IMR-90 (cell line): Measurements from ENCODE around the gene KIF6. TPM values are rescaled to one million over a fixed set of nuclear protein-coding genes. Genes with fewer than 3 reads are reported as not detected.

Experiments
- ATAC-seq: fragments of 200-7000 bp; cut with Tn5 transposase; 2 replicates; pipeline ENCODE4 v1.9.1; 2020; ENCODE audit warnings: low read depth, mild to moderate bottlenecking, moderate library complexity
- BruUV-seq: library from RNA; stranded (reverse); fragments of 400-500 nt; replicated peaks from 2 replicates; lab custom pipeline; 2021; lab: Mats Ljungman, UMichigan
- CTCF ChIA-PET: fragments of 300-600 bp; formaldehyde crosslinking; extraction: SDS; loops from one replicate; lab custom pipeline; 2021; ENCODE audit warnings: antibody characterized with exemption; lab: Yijun Ruan, JAX
- POLR2A ChIA-PET: fragments of 300-600 bp; sonication (Branson Sonifier 250); formaldehyde crosslinking; loops from one replicate; lab custom pipeline; 2022; ENCODE audit warnings: antibody characterized with exemption; ENCODE audit not compliant: unreplicated experiment; lab: Charles Lee
- DNase-seq: peaks from one replicate; pipeline ENCODE4 v3.0.0; 2013
- H2AFZ ChIP-seq: replicated peaks from 2 replicates; pipeline ENCODE3; 2013; ENCODE audit warnings: low read length, mild to moderate bottlenecking; ENCODE audit not compliant: poor library complexity
- H2AK5ac ChIP-seq: 2 replicates; pipeline ENCODE4 v1.6.1; 2013; ENCODE audit warnings: low read depth, low read length, inconsistent platforms
- H2AK9ac ChIP-seq: replicated peaks from 2 replicates; pipeline ENCODE3; 2013; ENCODE audit warnings: mild to moderate bottlenecking, low read depth, low read length, moderate library complexity; ENCODE audit not compliant: poor library complexity
- H2BK120ac ChIP-seq: 2 replicates; pipeline ENCODE4 v1.6.1; 2013; ENCODE audit warnings: low read depth, low read length, inconsistent platforms
- H2BK15ac ChIP-seq: 3 replicates; pipeline ENCODE4 v1.6.1; 2013; ENCODE audit warnings: low read depth, low read length, inconsistent platforms
- H2BK20ac ChIP-seq: 2 replicates; pipeline ENCODE4 v1.6.1; 2013; ENCODE audit warnings: low read depth, mild to moderate bottlenecking, inconsistent platforms, low read length, moderate library complexity
- H2BK5ac ChIP-seq: 2 replicates; pipeline ENCODE4 v1.6.1; 2013; ENCODE audit warnings: mild to moderate bottlenecking, low read depth, low read length, inconsistent platforms; ENCODE audit not compliant: poor library complexity, severe bottlenecking
- H3K14ac ChIP-seq: replicated peaks from 2 replicates; pipeline ENCODE4 v1.6.1; 2013; ENCODE audit warnings: low read depth, low read length, inconsistent platforms
- H3K18ac ChIP-seq: 2 replicates; pipeline ENCODE4 v1.6.1; 2013; ENCODE audit warnings: low read depth, low read length, control low read depth
- H3K23ac ChIP-seq: 2 replicates; pipeline ENCODE4 v1.6.1; 2013; ENCODE audit warnings: low read depth, low read length, inconsistent platforms
- H3K27ac ChIP-seq: 2 replicates; pipeline ENCODE4 v1.5.1; 2013; ENCODE audit warnings: mild to moderate bottlenecking, control low read depth, low read length; ENCODE audit not compliant: insufficient read depth
- H3K27me3 ChIP-seq: 2 replicates; pipeline ENCODE4 v1.6.1; 2013; ENCODE audit warnings: low read length; ENCODE audit not compliant: control insufficient read depth, insufficient read depth
- H3K36me3 ChIP-seq: 2 replicates; pipeline ENCODE4 v1.6.1; 2013; ENCODE audit warnings: low read length, mixed read lengths; ENCODE audit not compliant: control insufficient read depth, insufficient read depth
- H3K4ac ChIP-seq: 2 replicates; pipeline ENCODE4 v1.6.1; 2013; ENCODE audit warnings: low read depth, low read length, inconsistent platforms
- H3K4me1 ChIP-seq: 2 replicates; pipeline ENCODE4 v1.6.1; 2013; ENCODE audit warnings: low read length, mixed read lengths; ENCODE audit not compliant: control insufficient read depth, insufficient read depth
- H3K4me2 ChIP-seq: 2 replicates; pipeline ENCODE4 v1.6.1; 2013; ENCODE audit warnings: low read depth, mild to moderate bottlenecking, control low read depth, low read length, moderate library complexity
- H3K4me3 ChIP-seq: 2 replicates; pipeline ENCODE4 v1.5.1; 2013; ENCODE audit warnings: low read depth, mild to moderate bottlenecking, control low read depth, low read length, moderate library complexity; ENCODE audit not compliant: insufficient read depth
- H3K56ac ChIP-seq: 2 replicates; pipeline ENCODE4 v1.6.1; 2013; ENCODE audit warnings: low read length, inconsistent platforms; ENCODE audit not compliant: insufficient read depth; ENCODE audit errors: extremely low read depth
- H3K79me1 ChIP-seq, 2 experiments: 2 replicates each; pipeline ENCODE4 v1.6.1; 2013; ENCODE audit warnings: low read length in 2 of 2, inconsistent platforms in 1 of 2, low read depth in 1 of 2
- H3K9ac ChIP-seq: 2 replicates; pipeline ENCODE4 v1.6.1; 2013; ENCODE audit warnings: low read depth, low read length, control low read depth
- H3K9me1 ChIP-seq: 2 replicates; pipeline ENCODE4 v1.6.1; 2013; ENCODE audit warnings: low read length, inconsistent platforms; ENCODE audit not compliant: insufficient read depth
- H3K9me3 ChIP-seq: 2 replicates; pipeline ENCODE4 v1.6.1; 2013; ENCODE audit warnings: low read length; ENCODE audit not compliant: control insufficient read depth, insufficient read depth
- H4K20me1 ChIP-seq: 2 replicates; pipeline ENCODE4 v1.6.1; 2013; ENCODE audit warnings: low read length, inconsistent platforms; ENCODE audit not compliant: insufficient read depth
- H4K5ac ChIP-seq: 2 replicates; pipeline ENCODE4 v1.6.1; 2013; ENCODE audit warnings: mild to moderate bottlenecking, low read depth, low read length, control low read depth
- H4K8ac ChIP-seq, 2 experiments: 2 replicates each; pipeline ENCODE4 v1.6.1; 2013; ENCODE audit warnings: low read depth in 2 of 2, low read length in 2 of 2, control low read depth in 1 of 2, inconsistent platforms in 1 of 2
- H4K91ac ChIP-seq: 2 replicates; pipeline ENCODE4 v1.6.1; 2013; ENCODE audit warnings: low read depth, low read length, inconsistent platforms; ENCODE audit not compliant: insufficient read depth
- USF2 ChIP-seq: fragments of 150-350 bp; IDR thresholded peaks from 2 replicates; pipeline ENCODE4 v1.6.1; 2017; ENCODE audit warnings: mild to moderate bottlenecking, antibody characterized with exemption, low read length, low read depth
- WGBS, 2 experiments: methylation state at CpG; one replicate each; pipeline versions ENCODE4 v1.1.5 to v1.1.7; 2013; ENCODE audit warnings: missing lambda C conversion rate in 2 of 2; ENCODE audit not compliant: insufficient read length in 1 of 2; ENCODE audit errors: extremely low coverage in 2 of 2; 5-methylcytosine and 5-hydroxymethylcytosine counted together
- dilution Hi-C: fragments of 300-500 bp; cut with HindIII; formaldehyde crosslinking; loops from one replicate; pipeline ENCODE4 v1.14.3; 2018; ENCODE audit warnings: low sequenced_read_pairs; ENCODE audit not compliant: unreplicated experiment
- in situ Hi-C: fragments of 300-500 bp; cut with MboI; formaldehyde crosslinking; loops from 3 replicates; pipeline ENCODE4 v1.14.3; 2019; ENCODE audit warnings: low sequenced_read_pairs, inconsistent platforms, mixed read lengths
- intact Hi-C: fragments of 100-400 bp; cut with micrococcal nuclease; formaldehyde crosslinking; loops from 2 replicates; pipeline ENCODE4 v1.10.0; 2022
- polyA plus RNA-seq, 3 experiments: library from polyadenylated mRNA; depleted of rRNA; stranded (reverse); fragments of >200 nt; gene quantifications; 2 replicates each; pipeline ENCODE4 v1.2.3, GENCODE V29; 2012; ENCODE audit warnings: low replicate concordance in 1 of 3
- total RNA-seq: library from RNA; depleted of rRNA; stranded (reverse); fragments of >200 nt; gene quantifications from 2 replicates; pipeline ENCODE4 v1.2.3, GENCODE V29; 2012

The KIF6 gene
- total and polyA plus RNA-seq, 2 of the 4 experiments (the other 2 are of a cell fraction) = under 0.01 to 0.10 TPM

GRCh38 chr6:39464067-39464466, 261.1 kb downstream of the KIF6 start:
- Histone ChIP-seq H4K91ac (no peak overlapping the region), H2BK5ac (no peak overlapping the region), H3K14ac (no peak overlapping the region), H3K4me2 (no peak overlapping the region), H3K9ac (no peak overlapping the region), H3K4me1 (no peaks in the 10 kb centered on the region), H3K23ac (no peak overlapping the region), H2AFZ (no peak overlapping the region), H3K27me3 (no peaks in the 10 kb centered on the region), H4K20me1 (no peaks in the 10 kb centered on the region), H2BK15ac (no peak overlapping the region), H2BK120ac (no peak overlapping the region), H3K36me3 (no peaks in the 10 kb centered on the region), H3K18ac (no peak overlapping the region), H3K27ac (no peak overlapping the region), H3K4me3 (no peak overlapping the region), H2BK20ac (no peak overlapping the region), H4K8ac (no peak overlapping the region), H3K9me1 (no peaks in the 10 kb centered on the region), H3K56ac (no peak overlapping the region), H4K5ac (no peak overlapping the region), H2AK5ac (no peak overlapping the region), H3K79me1 (no peaks in the 10 kb centered on the region), H2AK9ac (no peak overlapping the region), H3K9me3 (peaks cover 2% of the 10 kb centered on the region; the same call in 1 of the 2 replicates), H3K4ac (no peak overlapping the region)
- intact Hi-C loops (no loop called here), dilution Hi-C loops (no loop called here), in situ Hi-C loops (no loop called here)
- WGBS, 2 experiments = 20% methylated on average over 1 of the region's 5 CpGs; no CpG with 5 or more reads in 1 of the 2 experiments
- no peak for ATAC-seq
- POLR2A ChIA-PET = no interaction called here
- BruUV-seq = no TSS peak
- CTCF ChIA-PET = no interaction called here
- no peak for DNase-seq
- no peak for TF ChIP-seq USF2
